ENCODE results near the gene SURF2.

GRCh38 chr9:133383438-133383837 lies 27.1 kb downstream of the SURF2 start:
- TF ChIP-seq, protein P1, sequence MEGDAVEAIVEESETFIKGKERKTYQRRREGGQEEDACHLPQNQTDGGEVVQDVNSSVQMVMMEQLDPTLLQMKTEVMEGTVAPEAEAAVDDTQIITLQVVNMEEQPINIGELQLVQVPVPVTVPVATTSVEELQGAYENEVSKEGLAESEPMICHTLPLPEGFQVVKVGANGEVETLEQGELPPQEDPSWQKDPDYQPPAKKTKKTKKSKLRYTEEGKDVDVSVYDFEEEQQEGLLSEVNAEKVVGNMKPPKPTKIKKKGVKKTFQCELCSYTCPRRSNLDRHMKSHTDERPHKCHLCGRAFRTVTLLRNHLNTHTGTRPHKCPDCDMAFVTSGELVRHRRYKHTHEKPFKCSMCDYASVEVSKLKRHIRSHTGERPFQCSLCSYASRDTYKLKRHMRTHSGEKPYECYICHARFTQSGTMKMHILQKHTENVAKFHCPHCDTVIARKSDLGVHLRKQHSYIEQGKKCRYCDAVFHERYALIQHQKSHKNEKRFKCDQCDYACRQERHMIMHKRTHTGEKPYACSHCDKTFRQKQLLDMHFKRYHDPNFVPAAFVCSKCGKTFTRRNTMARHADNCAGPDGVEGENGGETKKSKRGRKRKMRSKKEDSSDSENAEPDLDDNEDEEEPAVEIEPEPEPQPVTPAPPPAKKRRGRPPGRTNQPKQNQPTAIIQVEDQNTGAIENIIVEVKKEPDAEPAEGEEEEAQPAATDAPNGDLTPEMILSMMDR (IDR thresholded peaks at IDR 0.05): no peak
- no peak for TF ChIP-seq POLR2A (IDR thresholded peaks at IDR 0.05; ENCODE audit: low read depth)
